Left hindlimb (tissue), 1 donor: ENCODE data around the gene CHKA.

Experiments
- DNase-seq: peaks from one replicate; pipeline ENCODE4 v3.0.0-alpha.2; 2018

CHKA gene

GRCh38 chr11:68067991-68068390 lies 53.2 kb downstream of the CHKA start:
- DNase-seq, result no peak

DNA sequence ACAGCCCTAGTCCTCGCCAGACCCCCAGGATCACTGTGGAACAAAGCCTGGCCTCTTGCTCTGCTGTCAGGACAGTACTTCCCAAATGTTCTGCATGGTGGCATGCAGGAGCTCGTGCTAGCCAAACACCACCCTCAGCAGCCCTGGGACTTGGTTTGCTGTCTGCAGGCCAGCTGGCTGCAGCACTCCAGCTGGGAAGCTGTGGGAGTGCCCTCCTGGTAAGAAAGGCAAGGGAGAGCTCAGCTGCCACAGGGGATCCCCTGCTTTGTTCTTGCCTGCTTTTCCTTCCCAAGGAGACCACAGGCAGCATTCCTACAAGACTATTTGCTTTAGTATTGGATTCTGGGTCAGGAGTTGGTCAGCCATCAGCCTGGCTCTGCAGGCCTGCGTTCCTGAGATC lies 54.4 kb downstream of the CHKA start:
- DNase-seq, result no peak

- DNase-seq, result no peak
These were observed 55.3 kb downstream of the CHKA start for GRCh38 chr11:68065841-68066240.

DNA sequence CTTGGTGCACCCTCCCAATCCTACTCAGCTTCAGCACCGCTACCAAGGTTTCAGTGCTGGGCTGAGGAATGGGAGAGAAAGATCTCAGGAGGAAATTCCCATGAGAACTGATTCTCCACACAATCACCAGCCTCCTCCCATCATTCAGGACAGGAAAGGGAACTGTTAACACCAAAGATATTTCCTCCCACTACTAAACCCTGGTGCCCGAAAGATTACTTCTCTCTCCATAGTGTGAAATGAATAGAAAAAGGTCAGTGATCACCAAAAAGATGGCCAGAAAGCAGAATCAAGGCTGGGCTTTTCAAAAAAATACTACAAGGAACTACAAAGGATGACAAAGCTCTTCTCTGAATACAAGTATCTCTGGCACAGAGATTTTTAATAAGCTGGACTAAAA lies 56.3 kb downstream of the CHKA start:
- DNase-seq, result no peak

DNA sequence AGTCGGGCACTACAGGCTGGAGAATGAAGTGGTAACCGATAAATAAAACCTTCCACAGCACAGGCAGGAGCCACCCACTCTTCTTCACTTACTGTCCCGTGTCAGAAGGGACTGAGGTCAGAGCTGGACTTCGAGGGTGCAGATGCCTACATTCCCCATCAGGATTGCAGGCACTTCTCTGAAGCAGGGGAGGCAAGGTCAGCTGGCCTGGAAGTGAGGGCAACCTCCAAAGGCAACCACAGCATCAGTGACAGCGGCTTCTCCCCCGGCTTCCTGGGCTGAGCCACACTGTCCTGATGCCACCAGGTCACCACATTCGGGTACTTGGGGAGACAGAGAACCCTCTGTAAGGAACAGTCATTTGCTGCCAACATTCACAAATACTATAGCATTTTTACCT lies 59.7 kb downstream of the CHKA start:
- no peak for DNase-seq

DNA sequence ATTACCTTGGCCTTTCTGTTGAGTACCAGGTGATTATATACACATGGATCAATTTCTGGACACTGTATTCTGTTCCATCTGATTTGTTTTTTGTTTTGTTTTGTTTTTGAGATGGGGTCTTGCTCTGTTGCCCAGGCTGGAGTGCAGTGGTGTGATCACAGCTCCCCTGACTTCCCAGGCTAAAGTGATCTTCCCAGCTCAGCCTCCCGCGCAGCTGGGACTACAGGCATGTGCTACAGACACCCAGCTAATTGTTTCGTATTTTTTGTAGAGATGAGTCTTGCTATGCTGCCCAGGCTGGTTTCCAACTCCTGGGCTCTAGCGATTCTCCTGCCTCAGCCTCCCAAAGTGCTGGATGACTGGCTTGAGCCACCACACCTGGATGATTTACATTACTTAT lies 63.4 kb downstream of the CHKA start:
- no peak for DNase-seq

DNA sequence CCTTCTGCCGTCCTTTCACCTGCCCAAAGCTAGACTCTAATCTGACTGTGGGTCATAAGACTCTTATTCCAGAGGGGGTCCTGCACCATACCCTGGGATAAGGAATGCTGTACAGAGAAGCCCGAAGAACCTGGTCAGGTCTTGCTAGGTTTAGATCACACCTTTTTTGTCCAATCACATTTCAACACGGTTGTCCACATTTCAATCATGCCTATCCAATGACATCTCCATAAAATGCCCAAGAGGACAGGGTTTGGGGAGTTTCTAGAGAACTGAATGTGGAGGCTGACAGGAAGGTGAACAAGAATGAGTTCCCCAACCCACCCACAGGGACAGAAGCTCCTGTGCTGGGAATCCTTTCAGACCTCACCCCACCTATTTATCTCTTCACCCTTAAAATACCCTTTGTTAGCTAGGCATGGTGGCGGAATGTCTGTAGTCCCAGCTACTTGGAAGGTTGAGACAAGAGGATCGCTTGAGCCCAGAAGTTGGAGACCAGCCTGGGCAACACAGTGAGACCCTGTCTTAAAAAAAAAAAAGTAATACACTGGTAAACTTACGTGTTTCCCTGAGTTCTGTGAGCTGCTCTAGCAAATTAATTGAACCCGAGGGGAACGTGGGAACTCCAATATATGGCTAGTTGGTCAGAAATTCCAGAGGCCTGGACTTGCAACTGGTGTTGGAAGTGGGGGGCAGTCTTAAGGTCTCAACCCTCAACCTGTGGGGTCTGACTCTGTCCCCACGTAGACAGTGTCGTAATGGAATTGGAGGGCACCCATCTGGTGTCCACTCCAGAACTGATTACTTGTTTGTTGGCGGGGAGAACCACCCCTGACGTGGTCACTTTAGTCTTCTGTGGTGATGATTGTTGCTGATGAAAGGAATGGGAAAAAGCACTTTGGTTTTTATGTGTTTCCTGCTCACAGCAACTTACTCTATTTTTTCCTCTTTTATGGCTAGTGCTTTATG lies 64.6 kb downstream of the CHKA start:
- no peak for DNase-seq

DNA sequence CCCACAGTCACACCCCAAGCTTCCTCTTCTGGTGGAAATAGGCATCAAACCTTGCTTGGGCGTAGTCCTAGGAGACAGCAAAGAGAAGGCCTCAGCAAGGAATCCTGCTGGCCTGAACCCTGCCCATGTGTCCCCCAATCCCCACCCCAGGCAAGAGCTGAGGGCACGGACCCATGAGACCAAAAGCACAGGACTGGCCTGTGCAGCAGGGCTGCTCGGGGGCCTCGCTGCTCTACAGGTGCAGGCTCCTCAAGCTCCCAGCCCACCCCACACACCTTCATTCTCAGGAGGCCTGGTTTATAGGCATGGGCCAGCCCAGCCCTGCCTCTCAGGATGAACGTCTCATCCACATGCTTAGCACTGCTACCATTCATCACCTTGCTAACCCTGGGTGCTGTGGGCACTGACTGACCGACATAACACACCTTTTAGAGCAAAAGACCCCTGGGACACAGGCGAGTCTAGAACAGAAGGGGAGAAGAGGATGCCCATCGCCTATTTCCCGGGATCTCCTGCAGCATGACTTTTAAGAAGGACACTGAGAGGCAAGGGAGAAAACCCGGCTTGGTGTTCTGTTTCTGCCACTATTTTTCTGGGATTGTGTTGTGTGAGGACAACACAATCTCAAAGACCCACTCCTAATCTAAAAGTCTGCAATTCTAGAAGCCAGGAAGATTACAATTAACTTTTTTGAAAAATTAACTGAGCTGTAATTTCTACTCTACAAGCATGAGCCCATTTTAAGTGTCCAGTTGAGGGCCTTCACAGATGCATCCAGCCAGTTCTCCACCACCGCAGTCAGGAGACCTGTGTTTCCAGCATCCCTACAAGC lies 67.0 kb downstream of the CHKA start:
- no peak for DNase-seq

DNA sequence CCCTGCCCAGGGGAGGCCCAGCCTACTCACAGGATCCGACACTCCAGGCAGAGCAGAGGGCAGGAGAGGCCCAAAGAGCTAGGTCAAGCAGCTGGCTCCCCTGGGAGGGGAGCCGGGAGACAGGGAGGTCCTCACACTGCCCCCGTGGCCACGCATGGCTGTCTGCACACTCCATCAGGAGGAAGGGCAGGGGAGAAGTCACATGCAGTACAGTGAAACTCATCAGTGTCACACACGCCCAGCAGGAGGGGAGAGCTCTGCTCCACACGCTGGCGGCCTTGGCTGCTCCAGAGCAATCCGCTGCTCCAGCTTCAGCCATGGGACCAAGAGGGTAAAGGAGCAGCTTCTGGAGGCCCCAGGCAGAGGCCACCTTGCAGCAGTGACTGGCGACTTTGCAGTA lies 68.1 kb downstream of the CHKA start:
- DNase-seq, result no peak

DNA sequence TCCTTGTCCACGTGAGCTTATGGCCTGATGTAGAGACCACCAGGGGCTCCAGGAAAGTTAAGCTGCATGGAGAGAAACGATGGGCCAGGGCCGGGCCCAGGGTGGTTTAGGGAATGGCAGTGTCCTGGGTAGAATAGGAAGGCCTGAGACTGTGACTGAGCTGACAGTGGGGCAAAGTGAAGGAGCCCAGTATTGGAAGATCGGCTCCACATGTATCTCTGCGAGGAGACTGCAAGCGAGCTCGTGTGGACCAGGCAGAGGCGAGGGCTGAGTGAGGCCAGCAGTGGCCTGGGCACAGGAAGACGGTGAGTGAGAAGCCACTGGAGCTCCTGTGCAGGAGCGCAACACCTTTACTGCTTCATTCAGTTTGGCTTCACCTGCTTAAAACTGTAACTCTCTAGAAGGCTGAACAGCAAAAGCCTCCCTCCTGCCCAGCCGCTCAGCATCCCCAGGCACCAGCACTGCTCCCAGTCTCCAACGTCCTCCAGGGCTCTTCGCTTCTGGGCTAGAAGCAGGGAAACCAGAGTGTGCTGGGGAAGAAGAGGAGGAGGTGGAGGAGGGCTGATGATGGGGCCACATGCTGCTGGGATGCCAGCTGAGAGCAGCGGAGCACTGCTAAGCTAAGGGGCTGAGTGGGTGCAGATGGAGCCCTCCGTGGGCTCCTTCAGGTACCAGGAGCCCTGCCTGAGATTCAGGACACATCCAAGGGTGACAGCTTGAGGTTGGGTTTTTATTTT lies 68.9 kb downstream of the CHKA start:
- no peak for DNase-seq

DNA sequence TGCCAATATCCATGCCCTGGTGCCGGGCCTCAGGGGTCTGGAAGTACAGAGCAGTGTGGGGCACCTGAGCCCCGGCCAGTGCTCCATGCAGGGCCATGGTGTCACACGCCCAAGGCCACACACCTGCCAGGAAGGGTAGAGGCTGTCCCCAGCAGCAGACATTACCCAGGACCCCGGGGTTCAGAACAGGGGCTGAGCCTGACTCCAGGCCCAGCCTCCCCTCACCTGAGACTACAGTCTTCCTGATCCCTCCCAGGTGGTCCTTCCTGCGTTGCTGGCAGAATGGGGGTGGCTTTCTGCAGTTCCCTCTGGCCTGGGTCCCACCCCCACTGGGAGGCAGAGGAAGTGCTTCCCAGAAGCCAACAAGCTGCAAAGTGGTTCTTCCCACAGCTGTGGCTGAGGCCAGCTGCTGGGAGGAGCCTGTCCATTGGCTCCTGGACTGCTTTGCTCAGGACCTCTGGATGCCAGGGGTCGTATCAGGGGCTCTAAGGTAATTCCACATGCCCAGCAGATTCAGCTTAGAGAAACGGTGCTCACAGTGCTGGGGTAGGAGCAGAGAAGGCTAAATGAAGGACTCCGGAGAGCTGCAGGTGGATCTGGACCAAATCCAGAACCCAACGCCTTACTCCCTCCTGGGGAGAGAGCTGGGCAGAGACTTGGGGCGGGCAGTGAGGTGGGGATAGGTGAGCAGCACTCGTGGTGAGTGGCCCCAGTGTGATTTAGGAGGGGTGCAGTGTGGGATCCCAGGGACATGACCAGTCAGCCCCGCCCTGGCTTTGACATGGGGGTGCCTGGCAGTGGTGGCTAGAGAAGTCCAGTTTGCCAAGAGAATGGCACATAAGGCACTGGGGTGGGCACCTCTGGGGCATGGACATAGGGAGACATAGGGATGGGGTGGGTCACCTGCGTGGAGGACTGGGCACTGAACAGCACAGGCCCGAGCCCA lies 69.7 kb downstream of the CHKA start:
- DNase-seq, result no peak

DNA sequence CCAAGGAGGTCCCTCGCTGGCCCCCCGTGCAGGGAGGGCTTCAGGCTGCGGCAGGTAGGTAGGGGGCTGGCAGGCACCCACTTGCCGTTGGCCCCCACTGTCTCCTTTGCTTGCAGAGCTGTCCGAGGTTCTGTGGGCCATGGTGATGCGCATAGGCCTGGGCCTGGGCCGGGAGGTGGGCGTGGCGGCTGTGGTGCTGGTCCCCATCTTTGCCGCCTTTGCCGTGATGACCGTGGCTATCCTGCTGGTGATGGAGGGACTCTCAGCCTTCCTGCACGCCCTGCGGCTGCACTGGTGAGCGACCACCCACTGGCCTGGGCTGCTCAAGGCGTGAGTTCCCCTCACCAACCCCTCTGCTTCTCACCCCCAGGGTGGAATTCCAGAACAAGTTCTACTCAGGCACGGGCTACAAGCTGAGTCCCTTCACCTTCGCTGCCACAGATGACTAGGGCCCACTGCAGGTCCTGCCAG lies 70.8 kb downstream of the CHKA start:
- no peak for DNase-seq

DNA sequence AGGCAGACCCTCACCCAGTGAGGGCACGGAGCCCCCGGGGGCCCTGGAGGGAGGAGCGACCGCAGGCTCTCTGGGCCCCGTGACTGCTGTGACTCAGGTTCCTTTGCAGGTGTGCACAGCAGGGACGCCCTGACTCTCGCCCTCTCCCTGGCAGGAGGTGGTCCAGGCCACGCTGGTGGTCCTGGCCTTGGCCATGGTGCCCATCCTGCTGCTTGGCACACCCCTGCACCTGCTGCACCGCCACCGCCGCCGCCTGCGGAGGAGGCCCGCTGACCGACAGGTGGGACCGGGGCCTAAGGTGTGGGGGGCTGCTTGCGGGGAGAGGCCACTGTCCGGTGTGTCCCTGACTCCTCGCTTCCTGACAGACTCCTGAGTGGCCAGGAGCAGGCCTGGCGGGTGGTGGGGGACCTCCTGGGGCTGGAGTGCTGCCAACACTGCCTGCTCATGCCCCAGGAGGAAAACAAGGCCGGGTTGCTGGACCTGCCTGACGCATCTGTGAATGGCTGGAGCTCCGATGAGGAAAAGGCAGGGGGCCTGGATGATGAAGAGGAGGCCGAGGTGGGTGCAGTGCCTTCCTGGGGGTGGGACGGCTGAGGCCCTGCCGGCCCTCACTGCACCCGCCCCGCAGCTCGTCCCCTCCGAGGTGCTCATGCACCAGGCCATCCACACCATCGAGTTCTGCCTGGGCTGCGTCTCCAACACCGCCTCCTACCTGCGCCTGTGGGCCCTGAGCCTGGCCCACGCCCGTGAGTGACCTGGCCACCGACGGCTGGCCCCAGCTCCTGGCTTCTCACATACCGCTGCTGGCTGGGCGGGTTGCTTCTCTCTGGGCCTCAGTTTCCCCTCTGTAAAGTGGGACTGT lies 71.4 kb downstream of the CHKA start:
- no peak for DNase-seq

- no peak for DNase-seq
These were observed 72.3 kb downstream of the CHKA start for GRCh38 chr11:68048681-68049508.

DNA sequence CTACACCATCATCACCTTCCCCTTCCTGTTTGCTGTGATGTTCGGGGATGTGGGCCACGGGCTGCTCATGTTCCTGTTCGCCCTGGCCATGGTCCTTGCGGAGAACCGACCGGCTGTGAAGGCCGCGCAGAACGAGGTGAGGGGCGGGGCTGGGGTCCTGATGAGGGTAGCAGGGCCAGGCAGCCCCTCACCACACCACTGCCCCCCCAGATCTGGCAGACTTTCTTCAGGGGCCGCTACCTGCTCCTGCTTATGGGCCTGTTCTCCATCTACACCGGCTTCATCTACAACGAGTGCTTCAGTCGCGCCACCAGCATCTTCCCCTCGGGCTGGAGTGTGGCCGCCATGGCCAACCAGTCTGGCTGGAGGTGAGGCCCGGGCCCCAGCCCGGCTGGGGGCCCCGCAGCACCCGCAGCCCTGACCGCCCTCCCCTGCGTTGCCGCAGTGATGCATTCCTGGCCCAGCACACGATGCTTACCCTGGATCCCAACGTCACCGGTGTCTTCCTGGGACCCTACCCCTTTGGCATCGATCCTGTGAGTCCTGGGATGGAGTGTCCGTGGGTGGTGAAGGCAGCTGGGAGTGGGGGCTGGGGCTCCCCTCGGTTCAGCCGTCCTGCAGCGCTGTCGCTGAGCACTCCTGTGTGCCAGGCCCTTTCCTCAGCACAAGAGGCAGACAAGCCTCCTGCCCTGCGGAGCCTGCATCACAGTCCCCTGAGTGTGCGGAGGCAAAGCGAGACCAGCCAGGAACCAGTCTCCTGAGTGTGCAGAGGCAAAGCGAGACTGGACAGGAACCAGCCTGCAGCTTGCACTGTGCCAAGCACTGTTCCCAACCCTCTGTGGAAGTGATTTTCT lies 73.5 kb downstream of the CHKA start:
- DNase-seq, result no peak

- no peak for DNase-seq
These were observed 76.3 kb downstream of the CHKA start for GRCh38 chr11:68044898-68045351.

DNA sequence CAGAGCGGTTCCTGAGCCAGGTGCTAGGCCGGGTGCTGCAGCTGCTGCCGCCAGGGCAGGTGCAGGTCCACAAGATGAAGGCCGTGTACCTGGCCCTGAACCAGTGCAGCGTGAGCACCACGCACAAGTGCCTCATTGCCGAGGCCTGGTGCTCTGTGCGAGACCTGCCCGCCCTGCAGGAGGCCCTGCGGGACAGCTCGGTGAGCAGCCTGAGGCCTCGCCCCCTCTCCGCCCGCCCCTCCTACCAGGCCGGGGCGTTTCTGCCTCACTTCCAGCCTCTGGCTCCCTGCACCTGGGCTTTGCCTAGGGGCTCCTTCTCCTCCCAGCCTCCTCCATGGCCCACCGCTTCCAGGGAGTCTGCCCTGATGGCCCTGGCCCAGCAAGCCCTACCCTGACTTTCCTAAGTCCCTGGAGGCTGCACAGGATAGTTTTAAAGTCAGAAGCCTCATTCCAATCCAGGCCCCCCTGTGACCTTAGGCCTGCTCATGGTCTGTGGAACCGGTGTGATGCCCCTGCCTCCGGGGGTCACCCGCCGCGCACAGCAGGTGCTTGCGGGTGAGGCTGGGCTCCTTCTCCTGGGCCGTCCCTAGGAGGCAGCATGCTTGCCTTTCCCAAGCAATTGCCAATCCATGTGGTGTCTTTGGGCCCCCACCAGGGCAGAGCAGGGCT lies 76.9 kb downstream of the CHKA start:
- peak; percentile 30 for DNase-seq
